Left lung (tissue), 10 donors: ENCODE measurements around the gene HDAC9. TPM values are rescaled to one million over a fixed set of nuclear protein-coding genes. Genes with fewer than 3 reads are reported as not detected.

Experiments
- ATAC-seq: fragments of 200-7000 bp; cut with Tn5 transposase; one replicate; pipeline ENCODE4 v1.9.1; 2020; ENCODE audit warnings: moderate library complexity
- DNase-seq, 4 donors: peaks; one replicate each; pipeline ENCODE4 v3.0.0-alpha.2; 2013 to 2020
- H3K27ac ChIP-seq, 2 donors: fragments of 200-600 bp; sonication (generic) in 1 of 2; one replicate each; pipeline versions ENCODE4 v1.5.0 to v1.8.0; 2020 to 2021
- H3K27me3 ChIP-seq, 2 donors: fragments of 200-600 bp; sonication (generic) in 1 of 2; one replicate each; pipeline versions ENCODE4 v1.5.0 to v1.8.0; 2020 to 2021
- H3K36me3 ChIP-seq, 2 donors: fragments of 200-600 bp; sonication (generic) in 1 of 2; one replicate each; pipeline versions ENCODE4 v1.5.0 to v1.8.0; 2020 to 2021
- H3K4me1 ChIP-seq, 2 donors: fragments of 200-600 bp; one replicate each; pipeline ENCODE4 v1.8.0; 2021
- H3K4me3 ChIP-seq, 2 donors: fragments of 200-600 bp; sonication (generic) in 1 of 2; one replicate each; pipeline versions ENCODE4 v1.5.0 to v1.8.0; 2020 to 2021; ENCODE audit warnings: mild to moderate bottlenecking in 1 of 2
- H3K9me3 ChIP-seq, 2 donors: fragments of 200-600 bp; sonication (generic) in 1 of 2; one replicate each; pipeline versions ENCODE4 v1.5.0 to v1.8.0; 2020 to 2021
- intact Hi-C, 2 donors: fragments of 100-400 bp; cut with DNase I; formaldehyde crosslinking; loops; one replicate each; pipeline versions ENCODE4 v1.11.2 to v1.14.2; 2022
- polyA plus RNA-seq, 6 donors: library from polyadenylated mRNA; unstranded; fragments of 120-200 nt; gene quantifications; one replicate each; pipeline ENCODE4 v1.2.1, GENCODE V29; 2013; ENCODE audit not compliant: insufficient read length in 6 of 6
- total RNA-seq, 2 donors: library from RNA; stranded (reverse); fragmentation: NEBNext Ultra II Directional; extraction: Animal tissue kit (Norgen Biotek cat#: 25700); gene quantifications; one replicate each; pipeline ENCODE4 v1.2.1, GENCODE V29; 2021
- TF ChIP-seq, protein P1 (sequence below), 2 donors: fragments of 200-600 bp; sonication (generic) in 1 of 2; IDR thresholded peaks; one replicate each; pipeline versions ENCODE4 v1.5.0 to v1.8.0; 2021; ENCODE audit warnings: antibody characterized with exemption in 2 of 2
- donor health status: DM: no; HTN: yes; CAD: no.
- donor health status: DM: no; HTN: no; CAD: no.

The HDAC9 gene
- total and polyA plus RNA-seq, 8 donors: 6.7 to 13.2 (median 9.6) TPM

DNA sequence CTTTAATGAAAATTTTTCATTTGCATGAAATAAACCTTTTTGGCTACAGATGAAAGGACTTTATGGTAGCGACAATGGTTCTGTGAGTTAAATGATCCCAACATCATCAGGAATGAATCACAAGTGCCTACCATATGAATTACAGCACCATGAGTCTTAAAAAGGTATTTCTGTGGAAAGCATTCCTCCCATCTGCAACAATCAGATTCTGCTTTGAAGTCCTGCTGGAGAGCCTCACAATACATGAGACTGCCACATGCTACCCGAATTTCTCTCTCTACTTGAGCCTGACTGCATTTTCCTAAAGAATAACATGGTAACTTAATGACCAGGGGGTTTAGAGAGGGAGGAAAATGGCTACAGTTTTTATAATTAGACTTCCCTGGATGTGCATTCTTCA, 431.6 kb downstream of the HDAC9 start:
- H3K27me3 ChIP-seq: no peaks in the 10 kb centered on the region
- no peaks in the 10 kb centered on the region for H3K36me3 ChIP-seq
- TF ChIP-seq, protein P1, sequence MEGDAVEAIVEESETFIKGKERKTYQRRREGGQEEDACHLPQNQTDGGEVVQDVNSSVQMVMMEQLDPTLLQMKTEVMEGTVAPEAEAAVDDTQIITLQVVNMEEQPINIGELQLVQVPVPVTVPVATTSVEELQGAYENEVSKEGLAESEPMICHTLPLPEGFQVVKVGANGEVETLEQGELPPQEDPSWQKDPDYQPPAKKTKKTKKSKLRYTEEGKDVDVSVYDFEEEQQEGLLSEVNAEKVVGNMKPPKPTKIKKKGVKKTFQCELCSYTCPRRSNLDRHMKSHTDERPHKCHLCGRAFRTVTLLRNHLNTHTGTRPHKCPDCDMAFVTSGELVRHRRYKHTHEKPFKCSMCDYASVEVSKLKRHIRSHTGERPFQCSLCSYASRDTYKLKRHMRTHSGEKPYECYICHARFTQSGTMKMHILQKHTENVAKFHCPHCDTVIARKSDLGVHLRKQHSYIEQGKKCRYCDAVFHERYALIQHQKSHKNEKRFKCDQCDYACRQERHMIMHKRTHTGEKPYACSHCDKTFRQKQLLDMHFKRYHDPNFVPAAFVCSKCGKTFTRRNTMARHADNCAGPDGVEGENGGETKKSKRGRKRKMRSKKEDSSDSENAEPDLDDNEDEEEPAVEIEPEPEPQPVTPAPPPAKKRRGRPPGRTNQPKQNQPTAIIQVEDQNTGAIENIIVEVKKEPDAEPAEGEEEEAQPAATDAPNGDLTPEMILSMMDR (IDR thresholded peaks at IDR 0.05): no peak
- intact Hi-C loops: no loop called here
- no peaks in the 10 kb centered on the region for H3K9me3 ChIP-seq
- H3K27ac ChIP-seq: no peak overlapping the region
- no peaks in the 10 kb centered on the region for H3K4me1 ChIP-seq
- H3K4me3 ChIP-seq: no peak overlapping the region
- no peak for ATAC-seq
- DNase-seq: no peak

GRCh38 chr7:18936265-18936664, 440.7 kb downstream of the HDAC9 start:
- TF ChIP-seq, protein P1 (IDR thresholded peaks at IDR 0.05): no peak
- Histone ChIP-seq H3K4me3 (no peak overlapping the region), H3K9me3 (peaks cover 0 to 7% of the 10 kb centered on the region in 2 donors), H3K4me1 (no peaks in the 10 kb centered on the region), H3K36me3 (no peaks in the 10 kb centered on the region), H3K27me3 (no peaks in the 10 kb centered on the region), H3K27ac (no peak overlapping the region)
- DNase-seq: no peak
- ATAC-seq: no peak
- intact Hi-C loops: no loop called here

DNA sequence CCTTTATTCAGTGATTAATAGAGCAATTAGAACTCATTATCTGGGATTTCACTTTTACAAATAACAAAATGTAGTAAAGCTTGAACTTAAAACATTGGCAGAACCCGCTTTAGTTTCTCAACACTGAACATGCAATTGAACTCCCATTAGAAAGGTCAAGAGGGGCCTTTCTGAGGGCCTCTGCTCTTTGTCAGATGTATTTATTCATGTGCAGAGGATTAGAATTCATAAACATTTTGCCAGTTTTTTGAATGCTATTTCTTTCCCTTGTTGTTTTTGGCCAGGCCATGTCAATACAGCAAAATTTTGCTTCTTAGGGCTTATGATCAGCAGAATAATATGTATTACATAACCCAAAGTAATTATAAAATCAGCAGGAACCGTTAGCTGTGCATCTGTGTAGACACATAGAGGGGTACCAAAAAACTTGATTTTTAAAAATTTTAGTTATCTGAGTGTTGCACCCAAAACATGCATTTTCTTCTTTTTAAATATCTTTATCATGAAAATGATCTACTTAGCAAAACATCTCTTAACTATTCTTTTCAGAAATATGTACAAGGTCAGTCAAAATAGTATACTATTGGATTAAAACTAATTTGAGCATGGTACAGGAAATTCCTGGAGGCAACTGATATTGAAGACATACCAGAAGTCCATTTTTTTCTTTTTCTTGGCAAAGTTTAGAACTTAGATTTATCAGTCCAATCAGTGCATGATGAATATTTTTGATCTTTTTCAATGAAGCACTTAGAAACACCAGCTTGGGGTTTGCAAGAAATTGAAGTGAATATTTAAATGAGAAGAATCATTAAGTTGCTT, 444.4 kb downstream of the HDAC9 start:
- Histone ChIP-seq H3K36me3 (no peaks in the 10 kb centered on the region), H3K4me1 (no peaks in the 10 kb centered on the region), H3K4me3 (no peak overlapping the region), H3K9me3 (no peaks in the 10 kb centered on the region), H3K27ac (no peak overlapping the region), H3K27me3 (no peaks in the 10 kb centered on the region)
- no peak for DNase-seq
- ATAC-seq: no peak
- intact Hi-C loops: no loop called here
- TF ChIP-seq, protein P1 (IDR thresholded peaks at IDR 0.05): no peak

GRCh38 chr7:18940593-18941134, 445.1 kb downstream of the HDAC9 start:
- no peaks in the 10 kb centered on the region for H3K27me3 ChIP-seq
- TF ChIP-seq, protein P1 (IDR thresholded peaks at IDR 0.05): no peak
- H3K36me3 ChIP-seq: no peaks in the 10 kb centered on the region
- H3K9me3 ChIP-seq: peaks cover 0 to 3% of the 10 kb centered on the region in 2 donors
- H3K4me3 ChIP-seq: no peak overlapping the region
- intact Hi-C loops: no loop called here
- no peak overlapping the region for H3K27ac ChIP-seq
- ATAC-seq: no peak
- DNase-seq: no peak
- H3K4me1 ChIP-seq: no peaks in the 10 kb centered on the region

- Histone ChIP-seq H3K9me3 (peaks cover 0 to 3% of the 10 kb centered on the region in 2 donors), H3K36me3 (no peaks in the 10 kb centered on the region), H3K4me3 (no peak overlapping the region), H3K27ac (no peak overlapping the region), H3K27me3 (no peaks in the 10 kb centered on the region), H3K4me1 (no peaks in the 10 kb centered on the region)
- DNase-seq (no peak), ATAC-seq (no peak)
- intact Hi-C loops: no loop called here
- TF ChIP-seq, protein P1 (IDR thresholded peaks at IDR 0.05): no peak
These were observed 445.7 kb downstream of the HDAC9 start for GRCh38 chr7:18941207-18941606.
